NCI-H2029 (cell line): ENCODE measurements around the gene IARS2.
"Not testable (repeated sequence)": the region's sequence is repeated elsewhere in the genome, so short reads cannot be mapped to it uniquely, and the experiment has no call there.

ENCODE experiments used
- DNase-seq: peaks from one replicate; lab custom pipeline; 2025; lab: John Stamatoyannopoulos, UW

Gene IARS2

DNA sequence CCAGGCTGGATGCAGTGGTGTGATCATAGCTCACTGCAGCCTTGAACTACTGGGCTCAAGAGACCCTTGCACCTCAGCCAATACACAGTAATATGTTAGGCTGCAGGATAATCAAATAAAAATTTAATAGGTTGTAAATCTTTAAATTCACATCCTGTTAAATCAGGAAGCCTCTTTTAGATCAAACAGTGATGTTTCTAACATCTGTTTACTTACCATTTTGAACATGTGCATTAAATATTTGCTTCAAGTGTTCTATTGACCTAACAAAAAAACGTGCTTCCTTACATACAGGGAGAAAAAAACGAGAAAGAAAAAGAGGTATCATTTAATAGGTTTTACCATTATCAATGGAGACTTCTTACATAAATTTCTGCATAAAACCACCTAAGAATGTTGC is 70.6 kb downstream of the IARS2 start:
- no peak for DNase-seq

- no peak for DNase-seq
Measured at GRCh38 chr1:220166853-220167252, 72.9 kb downstream of the IARS2 start.

DNA sequence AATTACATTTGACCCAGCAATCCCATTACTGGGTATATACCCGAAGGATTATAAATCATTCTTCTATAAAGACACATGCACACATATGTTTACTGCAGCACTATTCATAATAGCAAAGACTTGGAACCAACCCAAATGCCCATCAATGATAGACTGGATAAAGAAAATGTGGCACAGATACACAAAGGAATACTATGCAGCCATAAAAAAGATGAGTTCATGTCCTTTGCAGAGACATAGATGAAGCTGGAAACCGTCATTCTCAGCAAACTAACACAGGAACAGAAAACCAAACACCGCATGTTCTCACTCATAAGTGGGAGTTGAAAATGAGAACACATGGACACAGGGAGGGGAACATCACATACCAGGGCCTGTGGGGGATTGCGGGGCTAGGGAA is 76.0 kb downstream of the IARS2 start:
- not testable (repeated sequence) for DNase-seq

- no peak for DNase-seq
Measured at GRCh38 chr1:220170836-220171526, 77.0 kb downstream of the IARS2 start.

DNA sequence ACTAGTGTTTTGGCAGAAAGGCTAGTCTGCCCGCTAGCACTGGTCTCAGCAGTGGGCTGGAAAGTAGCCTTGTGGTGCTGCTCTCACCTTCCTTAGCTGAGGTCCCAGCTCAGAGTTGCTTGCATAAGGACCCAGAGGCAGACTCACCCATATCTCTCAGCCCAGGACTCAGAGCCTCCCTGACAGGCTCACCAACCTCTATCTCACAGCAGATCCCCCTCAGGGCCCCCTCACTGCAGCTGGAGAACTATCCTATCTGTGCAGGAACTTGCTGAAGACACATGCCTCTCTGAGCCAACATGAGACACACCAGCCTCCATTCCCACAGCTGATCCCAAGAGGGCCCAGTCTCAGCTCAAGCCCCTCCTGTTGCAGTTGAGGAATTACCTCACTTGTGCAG is 82.6 kb downstream of the IARS2 start:
- no peak for DNase-seq

DNA sequence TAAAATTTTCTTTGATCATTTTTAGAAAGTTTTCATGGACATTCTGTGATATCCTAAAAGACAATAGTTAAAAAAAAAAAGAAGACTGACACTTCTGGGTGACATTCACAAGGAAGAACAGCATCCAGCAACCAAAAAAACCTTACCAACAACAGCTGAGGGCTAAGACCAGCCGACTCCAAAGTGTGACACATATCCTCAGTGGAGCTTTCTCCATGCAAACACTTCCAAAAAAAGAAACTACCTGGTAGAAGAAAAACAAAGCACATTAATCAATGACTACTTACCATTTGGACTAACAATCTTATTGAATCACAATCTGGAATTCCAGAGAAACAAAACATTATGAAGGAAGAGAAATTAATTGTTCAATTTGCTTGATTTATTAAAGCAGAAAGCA is 88.2 kb downstream of the IARS2 start:
- DNase-seq: no peak

GRCh38 chr1:220182656-220183055 is 88.7 kb downstream of the IARS2 start:
- DNase-seq: no peak

- DNase-seq: no peak
Measured at GRCh38 chr1:220184506-220184905, 90.6 kb downstream of the IARS2 start.

DNA sequence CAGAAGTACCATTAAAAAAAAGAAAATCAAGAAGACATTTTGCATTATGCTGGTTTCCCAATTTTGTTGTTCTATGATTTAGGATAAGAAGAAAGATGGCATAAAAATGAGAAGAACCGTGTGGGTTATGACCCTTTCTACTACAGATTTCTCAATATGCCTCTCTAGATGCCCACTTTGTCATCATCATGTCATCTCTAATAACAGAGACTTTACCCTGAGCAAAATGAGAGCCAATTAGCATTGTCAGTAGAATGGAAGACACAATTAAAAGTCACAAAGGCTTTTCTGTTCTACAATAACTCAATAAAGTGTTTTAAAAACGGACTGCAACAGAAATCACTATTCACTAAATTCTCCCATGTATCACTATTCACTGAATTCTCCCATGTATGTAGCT is 92.8 kb downstream of the IARS2 start:
- no peak for DNase-seq

GRCh38 chr1:220188538-220188937 is 94.6 kb downstream of the IARS2 start:
- DNase-seq: no peak

GRCh38 chr1:220189750-220190347 is 95.9 kb downstream of the IARS2 start:
- DNase-seq: no peak

- DNase-seq: no peak
Measured at GRCh38 chr1:220195701-220196100, 101.8 kb downstream of the IARS2 start.
